T47D (cell line): ENCODE results near the gene GLIS1.
A peak's percentile ranks its signal among the peaks of the same experiment; 100 is the strongest.

Source experiments
- DNase-seq, 2 experiments: peaks; one replicate each; pipeline versions ENCODE4 v3.0.0 to v3.0.0-alpha.2; 2011 to 2012; ENCODE audit warnings: low read depth in 1 of 2, low spot score in 1 of 2
- JUND ChIP-seq: IDR thresholded peaks from 2 replicates; pipeline ENCODE4 v1.6.1; 2012; ENCODE audit warnings: low read depth
- in situ Hi-C: cut with HindIII; loops from 2 replicates; pipeline ENCODE4 v1.10.0; 2016; ENCODE audit warnings: low sequenced_read_pairs, low pct_unique_long_range_greater_than_20kb

GLIS1 gene

GRCh38 chr1:53643881-53644390, 95.0 kb downstream of the GLIS1 start:
- DNase-seq, result no peak
- TF ChIP-seq JUND, result no peak
- in situ Hi-C loops, result no loop called here

DNA sequence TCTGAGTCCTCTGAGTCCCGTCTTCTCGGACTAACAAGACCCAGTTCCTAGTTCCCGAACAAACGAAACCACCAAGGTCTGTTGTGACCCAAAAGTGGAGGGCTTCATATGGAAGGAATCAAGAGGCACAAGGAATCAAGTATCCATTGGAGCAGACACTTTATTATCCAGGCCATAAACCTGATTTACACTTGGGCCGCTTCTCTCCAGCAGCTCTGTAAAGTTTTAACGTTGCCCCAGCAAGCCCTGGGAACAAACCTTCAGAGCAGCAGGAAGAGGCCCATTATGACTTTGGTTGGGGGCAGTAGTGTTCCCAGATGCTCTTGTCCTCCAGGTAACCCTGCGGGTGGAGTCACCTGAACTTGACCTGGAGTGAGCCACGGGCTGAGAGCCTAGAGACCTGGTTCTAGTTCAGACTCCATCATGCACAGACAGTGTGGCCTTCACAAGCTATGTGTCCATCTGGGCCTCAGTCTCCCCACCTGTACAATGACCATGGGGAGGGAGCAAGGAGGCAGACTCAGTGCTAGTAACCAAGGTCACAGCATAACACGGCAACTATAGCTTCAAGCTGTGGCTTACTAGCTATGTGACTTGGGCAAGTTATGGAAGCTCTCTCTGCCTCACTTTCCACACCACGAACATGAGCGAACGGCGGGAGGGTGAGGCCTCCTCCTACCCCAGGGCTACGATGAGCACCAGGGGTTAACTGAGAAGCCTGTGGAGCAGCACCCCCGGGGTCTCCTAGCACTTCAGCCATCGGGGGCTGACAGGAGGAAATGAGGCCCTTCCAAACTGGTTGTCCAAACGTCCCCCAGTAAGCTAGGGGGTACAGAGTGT, 95.7 kb downstream of the GLIS1 start:
- no peak for DNase-seq
- TF ChIP-seq JUND, result no peak
- in situ Hi-C loops, result no loop called here

- in situ Hi-C loops, result no loop called here
- no peak for TF ChIP-seq JUND
- DNase-seq, result no peak
Measured at GRCh38 chr1:53642607-53643006, 96.4 kb downstream of the GLIS1 start.

GRCh38 chr1:53642215-53642555, 96.8 kb downstream of the GLIS1 start:
- no peak for DNase-seq
- in situ Hi-C loops, result no loop called here
- TF ChIP-seq JUND, result no peak

GRCh38 chr1:53641481-53642214, 97.3 kb downstream of the GLIS1 start:
- in situ Hi-C loops, result no loop called here
- no peak for TF ChIP-seq JUND
- no peak for DNase-seq

DNA sequence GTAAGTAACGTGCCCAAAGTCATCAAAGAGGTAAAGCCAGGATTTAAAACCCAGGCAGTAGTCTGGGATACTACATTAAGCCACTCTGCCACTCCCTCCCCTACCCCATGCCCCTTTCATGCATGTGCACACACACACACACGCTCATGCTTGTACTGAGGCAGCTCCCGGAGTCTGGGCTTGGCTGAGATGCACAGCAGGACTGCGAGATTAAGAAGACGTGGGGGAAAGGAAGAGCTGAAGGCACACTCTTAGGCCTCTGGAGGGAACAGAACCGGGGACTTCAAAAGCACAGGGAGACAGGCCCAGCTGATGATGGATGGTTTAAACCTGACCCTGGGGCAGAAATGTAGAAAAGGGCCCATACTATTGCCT, 98.3 kb downstream of the GLIS1 start:
- in situ Hi-C loops, result no loop called here
- DNase-seq, result no peak
- no peak for TF ChIP-seq JUND

DNA sequence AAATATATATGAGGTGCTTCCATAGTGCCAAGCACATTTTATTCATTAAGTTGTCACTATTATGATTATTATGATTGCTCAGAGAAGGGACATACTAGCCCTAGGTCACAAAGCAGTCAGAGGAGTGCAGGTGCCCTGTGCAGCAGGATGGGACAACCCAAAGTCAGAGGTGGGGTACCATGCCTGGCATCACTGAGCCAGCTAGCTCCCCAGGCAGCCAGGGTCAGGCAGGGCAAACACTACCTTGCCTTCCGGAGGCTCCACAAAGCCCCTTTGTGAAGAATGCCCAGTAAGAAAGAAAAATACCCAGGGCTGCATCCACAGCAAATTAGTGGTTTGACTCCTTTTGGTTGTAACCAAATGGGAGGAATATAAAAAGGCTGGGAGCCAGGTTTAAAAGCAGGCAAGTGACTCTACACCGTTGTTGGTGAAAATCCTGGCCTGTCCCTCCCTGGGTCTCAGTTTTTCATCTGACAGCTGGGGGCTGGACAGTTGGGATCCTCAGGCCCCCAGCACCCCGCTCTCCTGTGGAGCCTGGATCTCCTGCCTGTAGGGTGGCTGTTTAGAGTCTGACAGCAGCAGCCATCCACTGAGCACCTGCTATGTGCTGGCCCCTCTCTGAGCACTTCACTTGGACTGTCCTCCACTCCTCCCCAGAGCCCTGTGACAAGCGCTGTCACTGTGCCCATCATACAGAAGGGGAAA, 98.8 kb downstream of the GLIS1 start:
- DNase-seq, result no peak
- no peak for TF ChIP-seq JUND
- in situ Hi-C loops, result no loop called here

DNA sequence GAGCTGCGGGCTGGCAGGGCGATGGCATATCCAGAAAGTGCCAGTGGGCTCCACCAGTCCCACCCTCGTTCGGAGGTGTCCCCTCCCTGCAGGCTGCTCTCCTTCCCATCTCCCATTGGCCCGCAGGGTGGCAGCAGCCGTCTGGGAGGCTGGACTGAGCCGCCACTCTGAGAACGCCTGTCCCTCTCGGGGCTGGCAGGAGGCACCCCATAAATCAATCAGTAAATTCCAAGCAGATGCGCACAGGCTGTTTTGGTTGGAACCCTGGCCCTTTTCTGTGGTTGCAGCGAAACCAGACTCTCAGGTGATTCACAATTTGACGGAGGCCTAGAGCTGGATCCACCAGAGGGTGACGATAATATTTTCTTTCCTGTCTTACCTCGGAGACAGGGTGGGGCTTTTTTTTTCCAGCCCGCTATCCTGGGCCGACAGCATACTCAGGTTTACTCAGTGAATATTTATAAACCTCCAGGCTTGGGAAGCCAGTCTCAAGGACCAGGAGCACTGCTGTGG, 99.7 kb downstream of the GLIS1 start:
- DNase-seq, result peak in 1 of 2 experiments; percentile 17

DNA sequence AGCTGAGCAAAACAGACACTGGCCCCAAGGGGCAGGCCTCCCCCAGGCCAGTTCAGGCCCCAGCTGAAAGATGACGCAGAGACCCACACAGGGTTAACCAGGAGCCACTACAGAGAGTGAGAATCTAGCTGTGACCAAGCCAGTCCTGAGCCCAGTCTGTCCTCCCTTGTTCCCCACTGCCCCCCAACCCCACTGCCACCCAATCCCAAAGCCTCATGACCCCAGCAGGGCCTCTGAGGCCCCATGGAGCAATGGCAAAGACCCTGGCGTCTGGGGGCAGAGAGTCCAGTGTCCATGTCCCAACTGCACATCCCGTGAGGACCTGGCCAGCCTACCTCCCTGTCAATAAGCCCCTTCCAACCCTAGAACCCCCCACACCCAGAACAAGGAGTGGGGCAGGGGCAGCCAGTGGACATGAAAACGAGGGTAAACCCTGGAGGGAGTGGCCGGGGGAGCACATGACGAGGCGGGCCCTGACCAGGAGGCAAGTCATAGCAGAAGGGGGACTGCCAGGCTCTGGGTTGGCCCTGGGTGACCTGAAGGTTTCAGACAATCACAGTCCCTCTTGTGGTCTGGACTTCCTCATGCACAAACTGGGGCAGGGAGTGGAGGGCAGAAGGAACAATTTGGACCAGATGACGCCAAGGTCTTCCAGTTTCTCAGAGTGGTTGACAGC, 100.5 kb downstream of the GLIS1 start:
- DNase-seq, result no peak
- in situ Hi-C loops, result no loop called here
- TF ChIP-seq JUND, result no peak

More for the DNA sequence above, 99.7 kb downstream of the GLIS1 start:
- in situ Hi-C loops, result no loop called here
- TF ChIP-seq JUND, result no peak

DNA sequence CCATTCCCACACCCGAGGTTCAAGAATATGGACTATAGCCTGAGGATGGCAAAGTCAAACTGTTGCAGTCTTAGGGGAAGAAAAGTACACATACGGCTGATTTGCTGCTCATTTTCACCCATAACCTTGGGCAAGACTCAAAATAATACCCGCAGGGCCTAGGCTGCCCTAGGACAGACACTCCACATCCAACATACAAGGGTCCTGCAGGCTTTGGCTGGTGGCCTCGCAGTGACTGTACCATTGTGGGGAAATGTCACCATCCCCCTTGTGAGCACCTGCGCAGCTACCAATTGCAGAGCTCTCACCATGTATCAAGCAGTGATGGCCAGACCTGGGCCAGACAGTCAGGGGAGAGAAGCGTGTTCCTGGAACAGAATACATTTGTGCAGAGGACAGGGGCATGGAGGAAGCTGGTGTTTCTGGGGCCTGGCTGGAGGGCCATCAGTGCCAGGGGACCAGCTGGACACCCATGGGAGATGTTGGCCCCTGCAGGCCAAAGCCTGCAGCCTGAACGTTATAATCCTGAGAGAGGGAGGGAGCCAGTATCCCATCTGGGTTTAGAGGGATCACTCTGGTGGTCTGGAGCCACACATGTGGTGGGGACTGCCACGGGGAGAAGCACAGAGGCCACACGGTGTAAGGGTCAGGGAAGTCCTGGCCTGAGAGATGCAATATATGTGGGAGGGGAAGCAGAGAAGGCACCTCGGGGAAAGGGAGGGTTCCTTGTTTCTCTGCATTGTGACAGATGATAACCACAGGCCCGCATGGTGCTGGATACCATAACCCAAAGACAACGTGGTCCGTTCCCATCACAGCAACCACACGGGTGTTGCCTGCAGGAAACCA, 101.2 kb downstream of the GLIS1 start:
- no peak for TF ChIP-seq JUND
- DNase-seq, result no peak
- in situ Hi-C loops, result no loop called here

GRCh38 chr1:53636621-53637171, 102.3 kb downstream of the GLIS1 start:
- in situ Hi-C loops, result no loop called here
- TF ChIP-seq JUND, result no peak
- DNase-seq, result peak in 1 of 2 experiments; percentile 16

- no peak for TF ChIP-seq JUND
- in situ Hi-C loops, result no loop called here
- DNase-seq, result no peak
Measured at GRCh38 chr1:53634571-53634979, 104.4 kb downstream of the GLIS1 start.
